Measurements from ENCODE around the gene CFAP45. TPM values are rescaled to one million over a fixed set of nuclear protein-coding genes. Genes with fewer than 3 reads are reported as not detected.

The CFAP45 gene
- polyA plus RNA-seq, 1 of the 3 experiments (the other 2 are of a cell fraction) = 0.74 TPM

DNA sequence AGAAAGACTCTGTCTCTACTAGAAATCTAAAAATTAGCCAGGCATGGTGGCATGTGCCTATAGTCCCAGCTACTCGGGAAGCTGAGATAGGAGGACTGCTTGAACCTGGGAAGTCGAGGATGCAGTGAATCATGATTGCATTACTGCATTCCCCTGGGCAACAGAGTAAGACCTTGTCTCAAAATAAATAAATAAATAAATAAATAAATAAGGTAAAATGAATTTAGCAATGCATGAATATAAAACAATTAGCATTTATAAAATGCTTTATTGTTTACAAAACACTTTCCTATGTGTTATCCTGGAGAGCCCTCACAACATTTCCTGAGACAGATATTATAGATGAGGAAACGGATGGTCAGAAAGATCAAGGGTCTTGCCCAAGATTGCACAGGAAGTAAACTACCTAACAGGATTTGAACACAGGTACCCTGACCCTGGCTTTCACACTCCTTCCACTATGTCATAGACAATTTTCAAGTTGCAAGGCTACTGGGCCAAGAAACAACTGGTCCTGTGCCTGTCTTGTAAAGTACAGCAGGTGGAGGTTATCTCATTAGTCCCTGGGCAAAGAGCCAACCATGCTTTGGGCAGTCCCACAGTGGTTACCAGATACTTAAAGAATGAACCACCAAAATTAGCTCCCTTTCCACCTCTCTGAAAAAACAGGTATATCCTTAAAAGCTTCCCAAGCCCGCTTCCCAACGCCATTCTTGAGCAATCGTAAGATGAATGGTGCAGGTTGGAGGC, 22.1 kb downstream of the CFAP45 start (continued):
- TF ChIP-seq, protein P1, sequence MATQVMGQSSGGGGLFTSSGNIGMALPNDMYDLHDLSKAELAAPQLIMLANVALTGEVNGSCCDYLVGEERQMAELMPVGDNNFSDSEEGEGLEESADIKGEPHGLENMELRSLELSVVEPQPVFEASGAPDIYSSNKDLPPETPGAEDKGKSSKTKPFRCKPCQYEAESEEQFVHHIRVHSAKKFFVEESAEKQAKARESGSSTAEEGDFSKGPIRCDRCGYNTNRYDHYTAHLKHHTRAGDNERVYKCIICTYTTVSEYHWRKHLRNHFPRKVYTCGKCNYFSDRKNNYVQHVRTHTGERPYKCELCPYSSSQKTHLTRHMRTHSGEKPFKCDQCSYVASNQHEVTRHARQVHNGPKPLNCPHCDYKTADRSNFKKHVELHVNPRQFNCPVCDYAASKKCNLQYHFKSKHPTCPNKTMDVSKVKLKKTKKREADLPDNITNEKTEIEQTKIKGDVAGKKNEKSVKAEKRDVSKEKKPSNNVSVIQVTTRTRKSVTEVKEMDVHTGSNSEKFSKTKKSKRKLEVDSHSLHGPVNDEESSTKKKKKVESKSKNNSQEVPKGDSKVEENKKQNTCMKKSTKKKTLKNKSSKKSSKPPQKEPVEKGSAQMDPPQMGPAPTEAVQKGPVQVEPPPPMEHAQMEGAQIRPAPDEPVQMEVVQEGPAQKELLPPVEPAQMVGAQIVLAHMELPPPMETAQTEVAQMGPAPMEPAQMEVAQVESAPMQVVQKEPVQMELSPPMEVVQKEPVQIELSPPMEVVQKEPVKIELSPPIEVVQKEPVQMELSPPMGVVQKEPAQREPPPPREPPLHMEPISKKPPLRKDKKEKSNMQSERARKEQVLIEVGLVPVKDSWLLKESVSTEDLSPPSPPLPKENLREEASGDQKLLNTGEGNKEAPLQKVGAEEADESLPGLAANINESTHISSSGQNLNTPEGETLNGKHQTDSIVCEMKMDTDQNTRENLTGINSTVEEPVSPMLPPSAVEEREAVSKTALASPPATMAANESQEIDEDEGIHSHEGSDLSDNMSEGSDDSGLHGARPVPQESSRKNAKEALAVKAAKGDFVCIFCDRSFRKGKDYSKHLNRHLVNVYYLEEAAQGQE (IDR thresholded peaks at IDR 0.05; ENCODE audit: low read depth, low read length) = no peak
- TF ChIP-seq CHD2 (IDR thresholded peaks at IDR 0.05; ENCODE audit: low read length, partially characterized antibody) (no peak), FOXM1 (IDR thresholded peaks at IDR 0.05; ENCODE audit: low read depth) (no peak), SIN3A (IDR thresholded peaks at IDR 0.05; ENCODE audit: borderline replicate concordance, low read depth, low read length) (no peak)
- TF ChIP-seq, protein P2, sequence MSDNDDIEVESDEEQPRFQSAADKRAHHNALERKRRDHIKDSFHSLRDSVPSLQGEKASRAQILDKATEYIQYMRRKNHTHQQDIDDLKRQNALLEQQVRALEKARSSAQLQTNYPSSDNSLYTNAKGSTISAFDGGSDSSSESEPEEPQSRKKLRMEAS (IDR thresholded peaks at IDR 0.05; ENCODE audit: low read depth) = no peak

DNA sequence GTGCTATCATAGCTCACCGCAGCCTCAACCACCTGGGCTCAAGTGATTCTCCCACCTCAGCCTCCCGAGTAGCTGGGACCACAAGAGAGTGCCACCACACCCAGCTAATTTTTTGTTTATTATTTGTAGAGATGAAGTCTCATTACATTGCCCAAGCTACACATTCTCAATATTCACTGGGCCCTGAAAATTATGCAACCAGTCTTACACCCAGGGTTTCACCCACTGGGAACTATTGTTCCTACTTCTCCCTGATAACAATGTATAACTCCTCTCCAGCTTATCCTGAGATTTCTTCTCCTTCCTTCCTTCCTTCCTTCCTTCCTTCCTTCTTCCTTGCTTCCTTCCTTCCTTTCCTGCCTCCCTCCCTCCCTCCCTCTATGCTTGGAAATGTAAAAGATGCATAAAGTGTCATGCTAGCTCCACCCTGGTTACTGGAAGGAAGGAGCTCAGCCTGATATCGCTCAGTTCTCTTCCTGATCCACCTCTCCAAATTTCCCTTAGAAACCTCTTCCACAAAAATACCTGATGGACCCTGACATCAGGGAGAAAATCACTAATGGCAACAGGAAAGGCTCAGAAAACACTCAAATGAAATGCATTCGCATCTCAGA, 26.3 kb downstream of the CFAP45 start:
- no peaks in the 10 kb centered on the region for H4K20me1 ChIP-seq (ENCODE audit: insufficient read depth)
- H3K4me1 ChIP-seq (ENCODE audit: control insufficient read depth in 1 of 2, insufficient read depth in 2 of 2, low read depth in 1 of 2, low read length in 1 of 2) = peaks cover 5 to 9% of the 10 kb centered on the region in 2 experiments; a peak in 1 of 4 replicates
- TF ChIP-seq JUND (IDR thresholded peaks at IDR 0.05) (no peak), EP300 (IDR thresholded peaks at IDR 0.05; ENCODE audit: borderline replicate concordance in 1 of 2, low read depth in 1 of 2, low read length in 1 of 2) (no peak), FOSL2 (IDR thresholded peaks at IDR 0.05; ENCODE audit: borderline replicate concordance, low read depth) (no peak), ELF1 (IDR thresholded peaks at IDR 0.05) (no peak)
- H3K27me3 ChIP-seq (ENCODE audit: insufficient read depth) = no peaks in the 10 kb centered on the region
- no peak for DNase-seq
- no peak overlapping the region for H3K4me2 ChIP-seq
- H3K9me3 ChIP-seq = no peaks in the 10 kb centered on the region
- ChIA-PET CTCF (interaction anchor here (2.4 to 7.1 kb wide), 3 partner anchors 19 to 134 kb away, joined by 6 to 46 read pairs (median 15); no protein-coding TSS in a partner anchor), POLR2A (no interaction called here)
- 84% methylated on average over 4 of the region's 4 CpGs for WGBS (ENCODE audit: low lambda C conversion rate)
- no peaks in the 10 kb centered on the region for H3F3A ChIP-seq (replicated peaks; ENCODE audit: insufficient read depth)
- H3K4me3 ChIP-seq (ENCODE audit: low read depth in 2 of 2, low read length in 1 of 2) = no peak overlapping the region
- no peaks in the 10 kb centered on the region for H3K9me2 ChIP-seq
- no peak overlapping the region for H3K27ac ChIP-seq (ENCODE audit: low read depth in 2 of 2, low read length in 1 of 2)
- H2AFZ ChIP-seq (ENCODE audit: low read depth) = no peak overlapping the region
- H3K9ac ChIP-seq = no peak overlapping the region
- no peaks in the 10 kb centered on the region for H3K79me2 ChIP-seq (ENCODE audit: insufficient read depth)
- no peaks in the 10 kb centered on the region for H3K36me3 ChIP-seq (replicated peaks in 1 of 2; ENCODE audit: control insufficient read depth in 1 of 2, insufficient read depth in 2 of 2, low read length in 1 of 2)

DNA sequence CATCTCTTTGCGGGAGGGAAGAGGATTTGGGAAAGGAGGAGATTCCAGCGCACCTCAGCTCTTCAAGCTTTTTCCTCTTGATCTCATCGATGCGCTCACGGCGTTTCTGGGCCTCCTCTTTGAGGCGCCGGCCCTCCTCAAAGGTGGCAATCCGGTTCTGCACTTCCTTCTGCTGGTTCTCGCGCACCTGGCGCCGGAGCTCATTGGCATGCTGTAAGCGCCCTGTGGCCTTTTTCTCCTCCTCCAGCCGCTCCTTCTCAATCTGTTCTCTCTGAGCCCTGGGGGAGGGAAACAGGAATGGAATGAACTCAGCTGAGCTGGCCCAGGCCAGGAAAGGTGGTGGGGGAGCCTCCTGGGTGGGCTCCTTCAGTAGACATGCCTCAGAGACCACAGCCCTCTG, 27.1 kb downstream of the CFAP45 start:
- H3K9ac ChIP-seq = no peak overlapping the region
- no peak for DNase-seq
- H3K79me2 ChIP-seq (ENCODE audit: insufficient read depth) = no peaks in the 10 kb centered on the region
- ChIA-PET CTCF (interaction anchor here (2.4 to 7.1 kb wide), 3 partner anchors 19 to 135 kb away, joined by 6 to 46 read pairs (median 15); no protein-coding TSS in a partner anchor), POLR2A (no interaction called here)
- no peak overlapping the region for H3K27ac ChIP-seq (ENCODE audit: low read depth in 2 of 2, low read length in 1 of 2)
- no peaks in the 10 kb centered on the region for H4K20me1 ChIP-seq (ENCODE audit: insufficient read depth)
- H3K4me3 ChIP-seq (ENCODE audit: low read depth in 2 of 2, low read length in 1 of 2) = no peak overlapping the region
- H3K4me1 ChIP-seq (ENCODE audit: control insufficient read depth in 1 of 2, insufficient read depth in 2 of 2, low read depth in 1 of 2, low read length in 1 of 2) = peaks cover 5 to 9% of the 10 kb centered on the region in 2 experiments; a peak in 1 of 4 replicates
- no peaks in the 10 kb centered on the region for H3K9me2 ChIP-seq
- H3K4me2 ChIP-seq = no peak overlapping the region
- H3K9me3 ChIP-seq = no peaks in the 10 kb centered on the region
- 87% methylated on average over 15 of the region's 15 CpGs for WGBS (ENCODE audit: low lambda C conversion rate)
- no peaks in the 10 kb centered on the region for H3K36me3 ChIP-seq (replicated peaks in 1 of 2; ENCODE audit: control insufficient read depth in 1 of 2, insufficient read depth in 2 of 2, low read length in 1 of 2)
- no peaks in the 10 kb centered on the region for H3K27me3 ChIP-seq (ENCODE audit: insufficient read depth)
- H3F3A ChIP-seq (replicated peaks; ENCODE audit: insufficient read depth) = no peaks in the 10 kb centered on the region
- H2AFZ ChIP-seq (ENCODE audit: low read depth) = no peak overlapping the region
- no peak for TF ChIP-seq GABPA (IDR thresholded peaks at IDR 0.05; ENCODE audit: low read depth)
- no peak for TF ChIP-seq TCF12 (IDR thresholded peaks at IDR 0.05)
- TF ChIP-seq EP300 (IDR thresholded peaks at IDR 0.05; ENCODE audit: borderline replicate concordance in 1 of 2, low read depth in 1 of 2, low read length in 1 of 2) = no peak
- no peak for TF ChIP-seq FOXM1 (IDR thresholded peaks at IDR 0.05; ENCODE audit: low read depth)
- TF ChIP-seq TEAD4 (IDR thresholded peaks at IDR 0.05; ENCODE audit: borderline replicate concordance, insufficient read depth) = no peak
- TF ChIP-seq SIN3A (IDR thresholded peaks at IDR 0.05; ENCODE audit: borderline replicate concordance, low read depth, low read length) = no peak
- no peak for TF ChIP-seq GATA2 (CRISPR knock-in tag; IDR thresholded peaks at IDR 0.05)
- TF ChIP-seq YY1 (IDR thresholded peaks at IDR 0.05; ENCODE audit: low read depth) = no peak
- no peak for TF ChIP-seq POLR2AphosphoS5 (IDR thresholded peaks at IDR 0.05; ENCODE audit: low read depth, low read length)
- TF ChIP-seq RXRA (IDR thresholded peaks at IDR 0.05; ENCODE audit: borderline replicate concordance, low read depth) = no peak
- TF ChIP-seq NRF1 (IDR thresholded peaks at IDR 0.05; ENCODE audit: low read depth, low read length) = no peak
- TF ChIP-seq, protein P3, sequence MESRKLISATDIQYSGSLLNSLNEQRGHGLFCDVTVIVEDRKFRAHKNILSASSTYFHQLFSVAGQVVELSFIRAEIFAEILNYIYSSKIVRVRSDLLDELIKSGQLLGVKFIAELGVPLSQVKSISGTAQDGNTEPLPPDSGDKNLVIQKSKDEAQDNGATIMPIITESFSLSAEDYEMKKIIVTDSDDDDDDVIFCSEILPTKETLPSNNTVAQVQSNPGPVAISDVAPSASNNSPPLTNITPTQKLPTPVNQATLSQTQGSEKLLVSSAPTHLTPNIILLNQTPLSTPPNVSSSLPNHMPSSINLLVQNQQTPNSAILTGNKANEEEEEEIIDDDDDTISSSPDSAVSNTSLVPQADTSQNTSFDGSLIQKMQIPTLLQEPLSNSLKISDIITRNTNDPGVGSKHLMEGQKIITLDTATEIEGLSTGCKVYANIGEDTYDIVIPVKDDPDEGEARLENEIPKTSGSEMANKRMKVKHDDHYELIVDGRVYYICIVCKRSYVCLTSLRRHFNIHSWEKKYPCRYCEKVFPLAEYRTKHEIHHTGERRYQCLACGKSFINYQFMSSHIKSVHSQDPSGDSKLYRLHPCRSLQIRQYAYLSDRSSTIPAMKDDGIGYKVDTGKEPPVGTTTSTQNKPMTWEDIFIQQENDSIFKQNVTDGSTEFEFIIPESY (IDR thresholded peaks at IDR 0.05; ENCODE audit: borderline replicate concordance, low read depth) = no peak
- TF ChIP-seq MXI1 (IDR thresholded peaks at IDR 0.05; ENCODE audit: low read depth, low read length) = no peak
- no peak for TF ChIP-seq CHD2 (IDR thresholded peaks at IDR 0.05; ENCODE audit: low read length, partially characterized antibody)
- TF ChIP-seq MEF2A (IDR thresholded peaks at IDR 0.05; ENCODE audit: borderline replicate concordance, low read depth) = no peak

Data from SK-N-SH (cell line).